SK-N-SH treated with all-trans-retinoic acid at 6 μM for 48 hours (cell line): ENCODE results near the gene CMTR1.

Experiments used
- ARNTL ChIP-seq: fragments of 450-650 bp; formaldehyde crosslinking; IDR thresholded peaks from 2 replicates; pipeline ENCODE4 v1.5.0; 2020; ENCODE audit warnings: low read depth, mild to moderate bottlenecking, moderate library complexity, borderline replicate concordance
- CSRNP3 ChIP-seq: fragments of 250-450 bp; sonication (Bioruptor Pico); IDR thresholded peaks from 2 replicates; pipeline ENCODE4 v1.5.1; 2021; ENCODE audit warnings: mild to moderate bottlenecking, moderate library complexity
- GLIS3 ChIP-seq: fragments of 250-450 bp; sonication (Bioruptor Pico); IDR thresholded peaks from 2 replicates; pipeline ENCODE4 v1.5.0; 2020; ENCODE audit warnings: mild to moderate bottlenecking, moderate library complexity
- ISL1 ChIP-seq: fragments of 250-450 bp; sonication (Bioruptor Pico); IDR thresholded peaks from 2 replicates; pipeline ENCODE4 v2.1.2; 2022; ENCODE audit warnings: mild to moderate bottlenecking, moderate library complexity
- PPARA ChIP-seq: fragments of 250-450 bp; sonication (Bioruptor Pico); IDR thresholded peaks from 2 replicates; pipeline ENCODE4 v1.5.0; 2020; ENCODE audit warnings: mild to moderate bottlenecking, borderline replicate concordance
- TCF4 ChIP-seq: fragments of 250-450 bp; sonication (Bioruptor Pico); IDR thresholded peaks from 2 replicates; pipeline ENCODE4 v1.8.0; 2021; ENCODE audit warnings: mild to moderate bottlenecking, moderate library complexity, borderline replicate concordance
- TSHZ2 ChIP-seq: fragments of 250-450 bp; sonication (Bioruptor Pico); IDR thresholded peaks from 2 replicates; pipeline ENCODE4 v1.5.0; 2020; ENCODE audit warnings: mild to moderate bottlenecking, moderate library complexity
- ZC3H10 ChIP-seq: fragments of 250-450 bp; sonication (Bioruptor Pico); IDR thresholded peaks from 2 replicates; pipeline ENCODE4 v1.5.1; 2021; ENCODE audit warnings: mild to moderate bottlenecking, moderate library complexity
- TF ChIP-seq, protein P1 (sequence below): fragments of 250-450 bp; sonication (Bioruptor Pico); IDR thresholded peaks from 2 replicates; pipeline ENCODE4 v1.8.0; 2020; ENCODE audit warnings: mild to moderate bottlenecking, moderate library complexity, borderline replicate concordance
- TF ChIP-seq, protein P2 (sequence below): fragments of 250-450 bp; sonication (Bioruptor Pico); IDR thresholded peaks from 2 replicates; pipeline ENCODE4 v1.5.1; 2020; ENCODE audit warnings: low read depth, mild to moderate bottlenecking, moderate library complexity

- TF ChIP-seq ARNTL (CRISPR knock-in tag) (no peak), PPARA (CRISPR knock-in tag) (no peak), CSRNP3 (no peak), GLIS3 (no peak), ISL1 (CRISPR knock-in tag) (no peak), TCF4 (CRISPR knock-in tag) (no peak), TSHZ2 (CRISPR knock-in tag) (no peak), ZC3H10 (CRISPR knock-in tag) (no peak)
- TF ChIP-seq, protein P1, sequence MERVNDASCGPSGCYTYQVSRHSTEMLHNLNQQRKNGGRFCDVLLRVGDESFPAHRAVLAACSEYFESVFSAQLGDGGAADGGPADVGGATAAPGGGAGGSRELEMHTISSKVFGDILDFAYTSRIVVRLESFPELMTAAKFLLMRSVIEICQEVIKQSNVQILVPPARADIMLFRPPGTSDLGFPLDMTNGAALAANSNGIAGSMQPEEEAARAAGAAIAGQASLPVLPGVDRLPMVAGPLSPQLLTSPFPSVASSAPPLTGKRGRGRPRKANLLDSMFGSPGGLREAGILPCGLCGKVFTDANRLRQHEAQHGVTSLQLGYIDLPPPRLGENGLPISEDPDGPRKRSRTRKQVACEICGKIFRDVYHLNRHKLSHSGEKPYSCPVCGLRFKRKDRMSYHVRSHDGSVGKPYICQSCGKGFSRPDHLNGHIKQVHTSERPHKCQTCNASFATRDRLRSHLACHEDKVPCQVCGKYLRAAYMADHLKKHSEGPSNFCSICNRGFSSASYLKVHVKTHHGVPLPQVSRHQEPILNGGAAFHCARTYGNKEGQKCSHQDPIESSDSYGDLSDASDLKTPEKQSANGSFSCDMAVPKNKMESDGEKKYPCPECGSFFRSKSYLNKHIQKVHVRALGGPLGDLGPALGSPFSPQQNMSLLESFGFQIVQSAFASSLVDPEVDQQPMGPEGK (CRISPR knock-in tag), result no peak
- TF ChIP-seq, protein P2, sequence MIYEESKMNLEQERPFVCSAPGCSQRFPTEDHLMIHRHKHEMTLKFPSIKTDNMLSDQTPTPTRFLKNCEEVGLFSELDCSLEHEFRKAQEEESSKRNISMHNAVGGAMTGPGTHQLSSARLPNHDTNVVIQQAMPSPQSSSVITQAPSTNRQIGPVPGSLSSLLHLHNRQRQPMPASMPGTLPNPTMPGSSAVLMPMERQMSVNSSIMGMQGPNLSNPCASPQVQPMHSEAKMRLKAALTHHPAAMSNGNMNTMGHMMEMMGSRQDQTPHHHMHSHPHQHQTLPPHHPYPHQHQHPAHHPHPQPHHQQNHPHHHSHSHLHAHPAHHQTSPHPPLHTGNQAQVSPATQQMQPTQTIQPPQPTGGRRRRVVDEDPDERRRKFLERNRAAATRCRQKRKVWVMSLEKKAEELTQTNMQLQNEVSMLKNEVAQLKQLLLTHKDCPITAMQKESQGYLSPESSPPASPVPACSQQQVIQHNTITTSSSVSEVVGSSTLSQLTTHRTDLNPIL, result no peak
Observed at GRCh38 chr6:37513155-37513554, 80.1 kb downstream of the CMTR1 start.
